IMR-90 (cell line): ENCODE measurements around the gene MAP4K1. TPM values are rescaled to one million over a fixed set of nuclear protein-coding genes. Genes with fewer than 3 reads are reported as not detected.
"Not testable (repeated sequence)": the region's sequence is repeated elsewhere in the genome, so short reads cannot be mapped to it uniquely, and the experiment has no call there.

ENCODE experiments used
- ATAC-seq: fragments of 200-7000 bp; cut with Tn5 transposase; 2 replicates; pipeline ENCODE4 v1.9.1; 2020; ENCODE audit warnings: low read depth, mild to moderate bottlenecking, moderate library complexity
- BruUV-seq: library from RNA; stranded (reverse); fragments of 400-500 nt; replicated peaks from 2 replicates; lab custom pipeline; 2021; lab: Mats Ljungman, UMichigan
- CTCF ChIA-PET: fragments of 300-600 bp; formaldehyde crosslinking; extraction: SDS; loops from one replicate; lab custom pipeline; 2021; ENCODE audit warnings: antibody characterized with exemption; lab: Yijun Ruan, JAX
- POLR2A ChIA-PET: fragments of 300-600 bp; sonication (Branson Sonifier 250); formaldehyde crosslinking; loops from one replicate; lab custom pipeline; 2022; ENCODE audit warnings: antibody characterized with exemption; ENCODE audit not compliant: unreplicated experiment; lab: Charles Lee
- DNase-seq: peaks from one replicate; pipeline ENCODE4 v3.0.0; 2013
- H2AFZ ChIP-seq: replicated peaks from 2 replicates; pipeline ENCODE3; 2013; ENCODE audit warnings: low read length, mild to moderate bottlenecking; ENCODE audit not compliant: poor library complexity
- H2AK5ac ChIP-seq: 2 replicates; pipeline ENCODE4 v1.6.1; 2013; ENCODE audit warnings: low read depth, low read length, inconsistent platforms
- H2AK9ac ChIP-seq: replicated peaks from 2 replicates; pipeline ENCODE3; 2013; ENCODE audit warnings: mild to moderate bottlenecking, low read depth, low read length, moderate library complexity; ENCODE audit not compliant: poor library complexity
- H2BK120ac ChIP-seq: 2 replicates; pipeline ENCODE4 v1.6.1; 2013; ENCODE audit warnings: low read depth, low read length, inconsistent platforms
- H2BK15ac ChIP-seq: 3 replicates; pipeline ENCODE4 v1.6.1; 2013; ENCODE audit warnings: low read depth, low read length, inconsistent platforms
- H2BK20ac ChIP-seq: 2 replicates; pipeline ENCODE4 v1.6.1; 2013; ENCODE audit warnings: low read depth, mild to moderate bottlenecking, inconsistent platforms, low read length, moderate library complexity
- H2BK5ac ChIP-seq: 2 replicates; pipeline ENCODE4 v1.6.1; 2013; ENCODE audit warnings: mild to moderate bottlenecking, low read depth, low read length, inconsistent platforms; ENCODE audit not compliant: poor library complexity, severe bottlenecking
- H3K14ac ChIP-seq: replicated peaks from 2 replicates; pipeline ENCODE4 v1.6.1; 2013; ENCODE audit warnings: low read depth, low read length, inconsistent platforms
- H3K18ac ChIP-seq: 2 replicates; pipeline ENCODE4 v1.6.1; 2013; ENCODE audit warnings: low read depth, low read length, control low read depth
- H3K23ac ChIP-seq: 2 replicates; pipeline ENCODE4 v1.6.1; 2013; ENCODE audit warnings: low read depth, low read length, inconsistent platforms
- H3K27ac ChIP-seq: 2 replicates; pipeline ENCODE4 v1.5.1; 2013; ENCODE audit warnings: mild to moderate bottlenecking, control low read depth, low read length; ENCODE audit not compliant: insufficient read depth
- H3K27me3 ChIP-seq: 2 replicates; pipeline ENCODE4 v1.6.1; 2013; ENCODE audit warnings: low read length; ENCODE audit not compliant: control insufficient read depth, insufficient read depth
- H3K36me3 ChIP-seq: 2 replicates; pipeline ENCODE4 v1.6.1; 2013; ENCODE audit warnings: low read length, mixed read lengths; ENCODE audit not compliant: control insufficient read depth, insufficient read depth
- H3K4ac ChIP-seq: 2 replicates; pipeline ENCODE4 v1.6.1; 2013; ENCODE audit warnings: low read depth, low read length, inconsistent platforms
- H3K4me1 ChIP-seq: 2 replicates; pipeline ENCODE4 v1.6.1; 2013; ENCODE audit warnings: low read length, mixed read lengths; ENCODE audit not compliant: control insufficient read depth, insufficient read depth
- H3K4me2 ChIP-seq: 2 replicates; pipeline ENCODE4 v1.6.1; 2013; ENCODE audit warnings: low read depth, mild to moderate bottlenecking, control low read depth, low read length, moderate library complexity
- H3K4me3 ChIP-seq: 2 replicates; pipeline ENCODE4 v1.5.1; 2013; ENCODE audit warnings: low read depth, mild to moderate bottlenecking, control low read depth, low read length, moderate library complexity; ENCODE audit not compliant: insufficient read depth
- H3K56ac ChIP-seq: 2 replicates; pipeline ENCODE4 v1.6.1; 2013; ENCODE audit warnings: low read length, inconsistent platforms; ENCODE audit not compliant: insufficient read depth; ENCODE audit errors: extremely low read depth
- H3K79me1 ChIP-seq, 2 experiments: 2 replicates each; pipeline ENCODE4 v1.6.1; 2013; ENCODE audit warnings: low read length in 2 of 2, inconsistent platforms in 1 of 2, low read depth in 1 of 2
- H3K9ac ChIP-seq: 2 replicates; pipeline ENCODE4 v1.6.1; 2013; ENCODE audit warnings: low read depth, low read length, control low read depth
- H3K9me1 ChIP-seq: 2 replicates; pipeline ENCODE4 v1.6.1; 2013; ENCODE audit warnings: low read length, inconsistent platforms; ENCODE audit not compliant: insufficient read depth
- H3K9me3 ChIP-seq: 2 replicates; pipeline ENCODE4 v1.6.1; 2013; ENCODE audit warnings: low read length; ENCODE audit not compliant: control insufficient read depth, insufficient read depth
- H4K20me1 ChIP-seq: 2 replicates; pipeline ENCODE4 v1.6.1; 2013; ENCODE audit warnings: low read length, inconsistent platforms; ENCODE audit not compliant: insufficient read depth
- H4K5ac ChIP-seq: 2 replicates; pipeline ENCODE4 v1.6.1; 2013; ENCODE audit warnings: mild to moderate bottlenecking, low read depth, low read length, control low read depth
- H4K8ac ChIP-seq, 2 experiments: 2 replicates each; pipeline ENCODE4 v1.6.1; 2013; ENCODE audit warnings: low read depth in 2 of 2, low read length in 2 of 2, control low read depth in 1 of 2, inconsistent platforms in 1 of 2
- H4K91ac ChIP-seq: 2 replicates; pipeline ENCODE4 v1.6.1; 2013; ENCODE audit warnings: low read depth, low read length, inconsistent platforms; ENCODE audit not compliant: insufficient read depth
- RCOR1 ChIP-seq: IDR thresholded peaks from 2 replicates; pipeline ENCODE4 v1.6.1; 2012; ENCODE audit warnings: mild to moderate bottlenecking, low read length, improper control_type of control experiment; ENCODE audit not compliant: insufficient replicate concordance
- WGBS, 2 experiments: methylation state at CpG; one replicate each; pipeline versions ENCODE4 v1.1.5 to v1.1.7; 2013; ENCODE audit warnings: missing lambda C conversion rate in 2 of 2; ENCODE audit not compliant: insufficient read length in 1 of 2; ENCODE audit errors: extremely low coverage in 2 of 2; 5-methylcytosine and 5-hydroxymethylcytosine counted together
- dilution Hi-C: fragments of 300-500 bp; cut with HindIII; formaldehyde crosslinking; loops from one replicate; pipeline ENCODE4 v1.14.3; 2018; ENCODE audit warnings: low sequenced_read_pairs; ENCODE audit not compliant: unreplicated experiment
- in situ Hi-C: fragments of 300-500 bp; cut with MboI; formaldehyde crosslinking; loops from 3 replicates; pipeline ENCODE4 v1.14.3; 2019; ENCODE audit warnings: low sequenced_read_pairs, inconsistent platforms, mixed read lengths
- intact Hi-C: fragments of 100-400 bp; cut with micrococcal nuclease; formaldehyde crosslinking; loops from 2 replicates; pipeline ENCODE4 v1.10.0; 2022
- polyA plus RNA-seq, 3 experiments: library from polyadenylated mRNA; depleted of rRNA; stranded (reverse); fragments of >200 nt; gene quantifications; 2 replicates each; pipeline ENCODE4 v1.2.3, GENCODE V29; 2012; ENCODE audit warnings: low replicate concordance in 1 of 3
- total RNA-seq: library from RNA; depleted of rRNA; stranded (reverse); fragments of >200 nt; gene quantifications from 2 replicates; pipeline ENCODE4 v1.2.3, GENCODE V29; 2012

The MAP4K1 gene
- total and polyA plus RNA-seq, 2 of the 4 experiments (the other 2 are of a cell fraction): 0.22 TPM; not detected in 1

GRCh38 chr19:38559428-38560401 lies 58.0 kb downstream of the MAP4K1 start (continued):
- no peak for TF ChIP-seq RCOR1

DNA sequence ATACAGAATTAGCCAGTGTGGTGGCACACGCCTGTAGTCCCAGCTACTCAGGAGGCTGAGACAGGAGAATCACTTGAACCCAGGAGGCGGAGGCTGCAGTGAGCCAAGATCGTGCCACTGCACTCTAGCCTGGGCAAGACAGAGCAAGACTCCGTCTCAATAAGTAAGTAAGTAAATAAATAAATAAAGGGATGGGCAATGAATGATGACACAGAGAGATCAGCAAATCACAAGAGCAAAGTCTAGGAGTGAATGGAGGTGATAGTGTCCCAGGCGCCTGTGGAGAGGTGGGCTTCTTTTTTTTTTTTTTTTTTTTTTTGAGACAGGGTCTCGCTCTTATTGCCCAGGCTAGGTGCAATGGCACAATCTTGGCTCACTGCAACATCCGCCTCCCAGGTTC lies 58.8 kb downstream of the MAP4K1 start:
- H3K4me3 ChIP-seq, H4K20me1 ChIP-seq, H2BK120ac ChIP-seq, H3K18ac ChIP-seq, H2AK9ac ChIP-seq, H3K27ac ChIP-seq, H2BK5ac ChIP-seq, H2AFZ ChIP-seq, H4K5ac ChIP-seq, H2BK15ac ChIP-seq, H3K56ac ChIP-seq, H3K27me3 ChIP-seq, H3K14ac ChIP-seq, H3K4me2 ChIP-seq, H3K9me1 ChIP-seq, CTCF ChIA-PET, H2AK5ac ChIP-seq, H3K4me1 ChIP-seq, H3K36me3 ChIP-seq, H3K4ac ChIP-seq, H3K23ac ChIP-seq, H3K79me1 ChIP-seq, intact Hi-C loops, dilution Hi-C loops, DNase-seq, H4K8ac ChIP-seq, POLR2A ChIA-PET, in situ Hi-C loops, BruUV-seq, H4K91ac ChIP-seq, H3K9me3 ChIP-seq, H2BK20ac ChIP-seq, H3K9ac ChIP-seq, ATAC-seq: not testable (repeated sequence)
- WGBS, 2 experiments: 60% methylated on average over 1 of the region's 7 CpGs; no CpG with 5 or more reads in 1 of the 2 experiments
